Measurements from ENCODE around the gene C15orf39.

Gene C15orf39

GRCh38 chr15:75230016-75230343 is 28.3 kb downstream of the C15orf39 start:
- no peaks in the 10 kb centered on the region for H3K9me2 ChIP-seq (replicated peaks; ENCODE audit: insufficient read depth, low read length)
- H3K9me3 ChIP-seq (ENCODE audit: insufficient read depth, low read length): no peaks in the 10 kb centered on the region
- no peaks in the 10 kb centered on the region for H3K27me3 ChIP-seq (ENCODE audit: low read length)
- H2AFZ ChIP-seq (ENCODE audit: low read depth, low read length, severe bottlenecking): no peak overlapping the region
- H4K20me1 ChIP-seq (ENCODE audit: low read depth, low read length): no peaks in the 10 kb centered on the region
- no peak overlapping the region for H3K27ac ChIP-seq (ENCODE audit: low read depth, low read length)
- H3K79me2 ChIP-seq (ENCODE audit: insufficient read depth, low read length): no peaks in the 10 kb centered on the region
- H3K4me3 ChIP-seq (ENCODE audit: insufficient read depth, low read length, poor library complexity, severe bottlenecking): no peak overlapping the region
- H3K9ac ChIP-seq (ENCODE audit: low read length): no peak overlapping the region
- no peak overlapping the region for H3K4me2 ChIP-seq (ENCODE audit: low read depth, low read length, poor library complexity, severe bottlenecking)
- TF ChIP-seq EZH2phosphoT487 (conservative IDR thresholded peaks at IDR 0.05; ENCODE audit: low read length) (no peak), CTCF (IDR thresholded peaks at IDR 0.05; ENCODE audit: insufficient read depth, low read length, poor library complexity, severe bottlenecking) (no peak)
- no peaks in the 10 kb centered on the region for H3K36me3 ChIP-seq (ENCODE audit: low read length)
- H3F3A ChIP-seq (ENCODE audit: insufficient read depth): no peaks in the 10 kb centered on the region

GRCh38 chr15:75230551-75231371 is 29.1 kb downstream of the C15orf39 start:
- no peak overlapping the region for H2AFZ ChIP-seq (ENCODE audit: low read depth, low read length, severe bottlenecking)
- H3K4me3 ChIP-seq (ENCODE audit: insufficient read depth, low read length, poor library complexity, severe bottlenecking): no peak overlapping the region
- no peak overlapping the region for H3K27ac ChIP-seq (ENCODE audit: low read depth, low read length)
- H3K9me3 ChIP-seq (ENCODE audit: insufficient read depth, low read length): no peaks in the 10 kb centered on the region
- H3K9ac ChIP-seq (ENCODE audit: low read length): no peak overlapping the region
- no peaks in the 10 kb centered on the region for H3K79me2 ChIP-seq (ENCODE audit: insufficient read depth, low read length)
- TF ChIP-seq EZH2phosphoT487 (conservative IDR thresholded peaks at IDR 0.05; ENCODE audit: low read length): no peak
- no peak for TF ChIP-seq CTCF (IDR thresholded peaks at IDR 0.05; ENCODE audit: insufficient read depth, low read length, poor library complexity, severe bottlenecking)
- no peaks in the 10 kb centered on the region for H3K27me3 ChIP-seq (ENCODE audit: low read length)
- no peaks in the 10 kb centered on the region for H3K36me3 ChIP-seq (ENCODE audit: low read length)
- H3K4me2 ChIP-seq (ENCODE audit: low read depth, low read length, poor library complexity, severe bottlenecking): no peak overlapping the region
- no peaks in the 10 kb centered on the region for H3F3A ChIP-seq (ENCODE audit: insufficient read depth)
- H3K9me2 ChIP-seq (replicated peaks; ENCODE audit: insufficient read depth, low read length): no peaks in the 10 kb centered on the region
- no peaks in the 10 kb centered on the region for H4K20me1 ChIP-seq (ENCODE audit: low read depth, low read length)

GRCh38 chr15:75231836-75232235 is 30.2 kb downstream of the C15orf39 start:
- H4K20me1 ChIP-seq (ENCODE audit: low read depth, low read length): no peaks in the 10 kb centered on the region

More at GRCh38 chr15:75231836-75232235, 30.2 kb downstream of the C15orf39 start:
- H3K9me2 ChIP-seq (replicated peaks; ENCODE audit: insufficient read depth, low read length): no peaks in the 10 kb centered on the region
- no peak overlapping the region for H3K4me3 ChIP-seq (ENCODE audit: insufficient read depth, low read length, poor library complexity, severe bottlenecking)
- H3K79me2 ChIP-seq (ENCODE audit: insufficient read depth, low read length): no peaks in the 10 kb centered on the region
- no peaks in the 10 kb centered on the region for H3K9me3 ChIP-seq (ENCODE audit: insufficient read depth, low read length)
- TF ChIP-seq EZH2phosphoT487 (conservative IDR thresholded peaks at IDR 0.05; ENCODE audit: low read length) (no peak), CTCF (IDR thresholded peaks at IDR 0.05; ENCODE audit: insufficient read depth, low read length, poor library complexity, severe bottlenecking) (no peak)
- no peak overlapping the region for H3K9ac ChIP-seq (ENCODE audit: low read length)
- no peak overlapping the region for H3K4me2 ChIP-seq (ENCODE audit: low read depth, low read length, poor library complexity, severe bottlenecking)
- H3F3A ChIP-seq (ENCODE audit: insufficient read depth): no peaks in the 10 kb centered on the region
- H3K36me3 ChIP-seq (ENCODE audit: low read length): no peaks in the 10 kb centered on the region
- H2AFZ ChIP-seq (ENCODE audit: low read depth, low read length, severe bottlenecking): no peak overlapping the region
- H3K27ac ChIP-seq (ENCODE audit: low read depth, low read length): no peak overlapping the region
- no peaks in the 10 kb centered on the region for H3K27me3 ChIP-seq (ENCODE audit: low read length)

Measured in SU-DHL-6 (cell line).